Esophagus squamous epithelium (tissue), 4 donors: ENCODE measurements around the gene MPPED2.

Experiments
- POLR2A ChIP-seq, 4 donors: fragments of 450-650 bp; IDR thresholded peaks; one replicate each; pipeline ENCODE4 v1.6.1; 2017; ENCODE audit warnings: antibody characterized with exemption in 4 of 4, mild to moderate bottlenecking in 4 of 4, moderate library complexity in 3 of 4
- TF ChIP-seq, protein P1 (sequence below), 6 experiments: fragments of 450-650 bp in 4 of 6; fragments of 200-600 bp in 2 of 6; sonication (generic) in 2 of 6; IDR thresholded peaks; one replicate each; pipeline ENCODE4 v1.5.1; 2016 to 2019; ENCODE audit warnings: antibody characterized with exemption in 6 of 6, mild to moderate bottlenecking in 4 of 6, moderate library complexity in 4 of 6

DNA sequence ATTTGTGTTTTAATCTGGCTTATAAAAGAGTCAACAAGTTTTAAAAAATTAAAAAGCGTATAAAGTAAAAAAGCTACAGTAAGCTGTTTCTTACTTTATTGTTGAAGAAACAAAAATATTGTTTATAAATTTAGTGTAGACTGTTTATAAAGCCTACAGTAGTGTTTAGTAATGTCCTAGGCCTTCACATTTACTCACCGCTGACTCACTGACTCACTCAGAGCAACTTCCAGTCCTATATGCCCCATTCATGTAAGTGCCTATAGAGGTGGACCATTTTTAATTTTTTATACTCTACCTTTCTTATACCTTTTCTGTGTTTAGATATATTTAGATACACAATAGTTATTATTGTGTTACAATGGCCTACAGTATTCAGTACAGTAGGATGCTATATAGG, 12.2 kb downstream of the MPPED2 start:
- no peak for TF ChIP-seq POLR2A (IDR thresholded peaks at IDR 0.05)
- TF ChIP-seq, protein P1, sequence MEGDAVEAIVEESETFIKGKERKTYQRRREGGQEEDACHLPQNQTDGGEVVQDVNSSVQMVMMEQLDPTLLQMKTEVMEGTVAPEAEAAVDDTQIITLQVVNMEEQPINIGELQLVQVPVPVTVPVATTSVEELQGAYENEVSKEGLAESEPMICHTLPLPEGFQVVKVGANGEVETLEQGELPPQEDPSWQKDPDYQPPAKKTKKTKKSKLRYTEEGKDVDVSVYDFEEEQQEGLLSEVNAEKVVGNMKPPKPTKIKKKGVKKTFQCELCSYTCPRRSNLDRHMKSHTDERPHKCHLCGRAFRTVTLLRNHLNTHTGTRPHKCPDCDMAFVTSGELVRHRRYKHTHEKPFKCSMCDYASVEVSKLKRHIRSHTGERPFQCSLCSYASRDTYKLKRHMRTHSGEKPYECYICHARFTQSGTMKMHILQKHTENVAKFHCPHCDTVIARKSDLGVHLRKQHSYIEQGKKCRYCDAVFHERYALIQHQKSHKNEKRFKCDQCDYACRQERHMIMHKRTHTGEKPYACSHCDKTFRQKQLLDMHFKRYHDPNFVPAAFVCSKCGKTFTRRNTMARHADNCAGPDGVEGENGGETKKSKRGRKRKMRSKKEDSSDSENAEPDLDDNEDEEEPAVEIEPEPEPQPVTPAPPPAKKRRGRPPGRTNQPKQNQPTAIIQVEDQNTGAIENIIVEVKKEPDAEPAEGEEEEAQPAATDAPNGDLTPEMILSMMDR (IDR thresholded peaks at IDR 0.05), result no peak
